Nephron (organoid): Measurements from ENCODE around the gene USP36.
"Not testable (repeated sequence)": the region's sequence is repeated elsewhere in the genome, so short reads cannot be mapped to it uniquely, and the experiment has no call there.

ENCODE experiments used
- H3K27ac Mint-ChIP-seq, 3 experiments: 2 replicates each; pipeline ENCODE4 v1.8.0; 2020; ENCODE audit warnings: mixed read lengths in 3 of 3, mild to moderate bottlenecking in 2 of 3, moderate library complexity in 1 of 3
- H3K27me3 Mint-ChIP-seq: 2 replicates; pipeline ENCODE4 v1.8.0; 2021; ENCODE audit warnings: low read depth, mild to moderate bottlenecking, moderate library complexity, mixed read lengths
- H3K36me3 Mint-ChIP-seq: 2 replicates; pipeline ENCODE4 v1.8.0; 2020; ENCODE audit warnings: low read depth, mixed read lengths
- H3K4me1 Mint-ChIP-seq: 2 replicates; pipeline ENCODE4 v1.8.0; 2020; ENCODE audit warnings: mixed read lengths
- H3K4me3 Mint-ChIP-seq, 3 experiments: 2 replicates each; pipeline ENCODE4 v1.8.0; 2020; ENCODE audit warnings: mild to moderate bottlenecking in 3 of 3, mixed read lengths in 3 of 3, moderate library complexity in 2 of 3
- H3K9me3 Mint-ChIP-seq: 2 replicates; pipeline ENCODE4 v1.8.0; 2020; ENCODE audit warnings: mixed read lengths
- TF ChIP-seq, protein P1 (sequence below), 3 experiments: fragments of 200-600 bp; sonication (generic); IDR thresholded peaks; one replicate each; pipeline ENCODE4 v1.5.0; 2021; ENCODE audit warnings: antibody characterized with exemption in 3 of 3; ENCODE audit not compliant: unreplicated experiment in 3 of 3

Gene USP36

GRCh38 chr17:78761789-78762406, 78.7 kb downstream of the USP36 start:
- H3K36me3 Mint-ChIP-seq, result no peaks in the 10 kb centered on the region
- no peak overlapping the region for H3K27ac Mint-ChIP-seq
- peaks cover 2% of the 10 kb centered on the region for H3K9me3 Mint-ChIP-seq
- H3K27me3 Mint-ChIP-seq, result no peaks in the 10 kb centered on the region
- peaks cover 32% of the 10 kb centered on the region for H3K4me1 Mint-ChIP-seq
- TF ChIP-seq, protein P1, sequence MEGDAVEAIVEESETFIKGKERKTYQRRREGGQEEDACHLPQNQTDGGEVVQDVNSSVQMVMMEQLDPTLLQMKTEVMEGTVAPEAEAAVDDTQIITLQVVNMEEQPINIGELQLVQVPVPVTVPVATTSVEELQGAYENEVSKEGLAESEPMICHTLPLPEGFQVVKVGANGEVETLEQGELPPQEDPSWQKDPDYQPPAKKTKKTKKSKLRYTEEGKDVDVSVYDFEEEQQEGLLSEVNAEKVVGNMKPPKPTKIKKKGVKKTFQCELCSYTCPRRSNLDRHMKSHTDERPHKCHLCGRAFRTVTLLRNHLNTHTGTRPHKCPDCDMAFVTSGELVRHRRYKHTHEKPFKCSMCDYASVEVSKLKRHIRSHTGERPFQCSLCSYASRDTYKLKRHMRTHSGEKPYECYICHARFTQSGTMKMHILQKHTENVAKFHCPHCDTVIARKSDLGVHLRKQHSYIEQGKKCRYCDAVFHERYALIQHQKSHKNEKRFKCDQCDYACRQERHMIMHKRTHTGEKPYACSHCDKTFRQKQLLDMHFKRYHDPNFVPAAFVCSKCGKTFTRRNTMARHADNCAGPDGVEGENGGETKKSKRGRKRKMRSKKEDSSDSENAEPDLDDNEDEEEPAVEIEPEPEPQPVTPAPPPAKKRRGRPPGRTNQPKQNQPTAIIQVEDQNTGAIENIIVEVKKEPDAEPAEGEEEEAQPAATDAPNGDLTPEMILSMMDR (IDR thresholded peaks at IDR 0.05; ENCODE audit: unreplicated experiment in 3 of 3), result no peak
- H3K4me3 Mint-ChIP-seq, result no peak overlapping the region

- H3K27ac Mint-ChIP-seq, result peak overlapping the region in 1 of 3 experiments; percentile 27
- no peaks in the 10 kb centered on the region for H3K27me3 Mint-ChIP-seq
- TF ChIP-seq, protein P1 (IDR thresholded peaks at IDR 0.05; ENCODE audit: unreplicated experiment in 3 of 3), result no peak
- H3K4me1 Mint-ChIP-seq, result peaks cover 36% of the 10 kb centered on the region
- H3K4me3 Mint-ChIP-seq, result no peak overlapping the region
- no peaks in the 10 kb centered on the region for H3K36me3 Mint-ChIP-seq
- H3K9me3 Mint-ChIP-seq, result peaks cover 2% of the 10 kb centered on the region
These were observed 80.7 kb downstream of the USP36 start for GRCh38 chr17:78759969-78760352.

DNA sequence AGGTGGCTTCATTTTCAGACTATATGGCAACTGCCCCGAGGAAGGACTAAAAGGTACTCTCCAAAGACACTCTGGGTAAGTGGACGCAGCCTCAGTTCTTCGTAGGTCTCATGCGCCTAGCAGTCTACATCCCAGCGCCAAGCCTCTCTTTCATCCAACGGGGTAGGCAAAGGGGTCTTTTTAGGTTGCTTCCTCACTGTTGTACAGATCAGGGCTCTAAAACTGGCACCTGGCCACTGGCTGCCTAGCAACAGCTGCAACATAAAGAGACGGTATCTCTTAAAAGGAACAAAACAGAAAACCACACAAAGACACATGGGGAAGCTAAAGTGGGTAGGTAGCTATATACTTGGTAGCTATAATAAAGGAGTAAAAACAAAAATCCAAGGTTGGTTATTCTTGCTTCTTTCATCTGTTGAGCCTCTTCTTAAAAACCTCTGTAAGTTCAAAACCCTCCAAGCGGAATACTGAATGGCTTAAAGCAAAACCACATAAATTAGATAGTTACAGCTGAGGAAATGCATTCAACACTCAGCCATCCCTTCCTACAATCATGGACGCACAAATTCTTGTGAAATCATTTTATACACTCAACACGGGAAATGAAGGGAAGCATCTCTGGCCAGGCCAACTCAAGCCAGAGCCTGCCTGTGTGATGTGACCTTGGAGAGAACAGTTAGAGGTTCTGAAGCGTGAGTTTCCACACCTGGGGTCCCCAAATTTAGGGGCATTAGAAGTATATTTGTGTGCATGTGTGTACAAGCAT, 81.2 kb downstream of the USP36 start:
- Mint-ChIP-seq H3K27ac (peak overlapping the region; percentile 17 to 38 (median 27)), H3K27me3 (no peaks in the 10 kb centered on the region), H3K9me3 (peaks cover 2% of the 10 kb centered on the region), H3K36me3 (no peaks in the 10 kb centered on the region), H3K4me3 (no peak overlapping the region), H3K4me1 (peaks cover 30% of the 10 kb centered on the region)
- TF ChIP-seq, protein P1 (IDR thresholded peaks at IDR 0.05; ENCODE audit: unreplicated experiment in 3 of 3), result no peak

DNA sequence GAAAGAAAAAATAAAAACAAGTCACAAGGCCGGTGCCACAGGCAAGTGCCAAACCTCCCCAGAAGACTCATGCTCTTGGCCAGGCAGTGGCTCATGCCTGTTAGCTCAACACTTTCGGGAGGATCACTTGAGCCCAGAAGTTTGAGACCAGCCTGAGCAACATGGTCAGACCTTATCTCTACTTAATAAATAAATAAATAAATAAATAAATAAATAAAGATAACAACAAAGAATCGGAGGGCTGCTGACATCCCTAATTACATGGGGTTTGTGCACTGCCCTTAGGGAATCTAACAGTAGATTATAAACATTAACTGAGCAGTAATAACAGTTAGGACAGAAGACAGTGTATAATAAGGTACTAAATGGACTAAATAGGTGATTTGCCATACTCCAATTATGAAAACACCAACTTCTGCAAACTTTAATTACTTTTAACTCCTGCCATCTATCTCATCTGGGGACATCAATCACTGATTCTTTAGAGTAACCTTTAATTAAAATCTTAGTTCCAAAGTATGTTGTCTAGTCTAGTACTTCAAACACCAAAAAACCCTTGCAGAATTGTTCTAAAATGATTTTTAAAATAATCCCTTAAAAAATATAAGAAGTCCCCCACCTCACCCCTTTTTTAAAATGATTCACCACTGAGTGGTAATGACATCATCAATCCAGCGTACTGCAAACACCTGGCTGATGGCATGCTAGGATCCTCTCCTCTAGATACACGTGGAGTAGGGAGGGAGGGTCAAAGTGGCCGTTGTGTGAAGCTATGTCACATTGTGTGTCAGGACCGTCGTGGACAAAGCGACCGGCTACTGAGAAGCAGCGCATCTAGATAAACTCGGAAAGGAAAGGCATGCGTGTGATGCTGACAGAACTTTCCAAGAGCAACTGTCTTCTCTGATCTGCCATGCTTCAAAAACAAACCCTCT, 87.0 kb downstream of the USP36 start:
- TF ChIP-seq, protein P1 (IDR thresholded peaks at IDR 0.05; ENCODE audit: unreplicated experiment in 3 of 3), result no peak
- Mint-ChIP-seq H3K4me1 (peaks cover 9% of the 10 kb centered on the region), H3K36me3 (no peaks in the 10 kb centered on the region), H3K27ac (no peak overlapping the region), H3K27me3 (no peaks in the 10 kb centered on the region), H3K4me3 (no peak overlapping the region), H3K9me3 (no peaks in the 10 kb centered on the region)

DNA sequence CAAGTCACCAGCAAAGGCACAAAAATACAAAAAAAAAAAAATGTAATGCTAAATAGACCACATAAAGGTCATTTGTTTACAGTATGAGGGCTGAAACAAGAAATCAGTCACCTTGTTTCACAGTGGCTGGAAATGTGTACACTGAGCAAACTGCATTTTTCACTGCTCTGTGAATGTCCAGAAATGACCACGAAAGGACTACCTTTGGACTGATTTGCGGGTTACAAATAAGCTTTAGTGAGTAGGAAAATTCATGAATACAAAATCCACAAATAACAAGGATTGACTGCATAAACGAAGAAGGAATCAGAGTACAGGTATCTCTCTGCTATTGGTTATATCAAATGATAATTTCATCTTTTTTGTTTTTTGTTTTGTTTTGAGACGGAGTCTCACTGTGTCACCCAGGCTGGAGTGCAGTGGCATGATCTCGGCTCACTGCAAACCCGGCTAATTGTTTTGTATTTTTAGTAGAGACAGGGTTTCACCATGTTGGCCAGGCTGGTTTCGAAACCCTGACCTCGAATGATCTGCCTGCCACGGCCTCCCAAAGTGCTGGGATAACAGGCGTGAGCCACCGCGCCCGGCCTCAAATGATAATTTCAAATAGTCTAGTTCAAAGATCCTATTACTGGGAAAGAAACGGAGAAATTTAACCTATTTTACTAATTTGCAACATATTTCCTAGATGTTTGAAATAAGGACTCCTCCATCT, 89.0 kb downstream of the USP36 start:
- H3K4me3 Mint-ChIP-seq, result no peak overlapping the region
- H3K4me1 Mint-ChIP-seq, result peaks cover 22% of the 10 kb centered on the region
- H3K27me3 Mint-ChIP-seq, result peaks cover 3% of the 10 kb centered on the region
- H3K9me3 Mint-ChIP-seq, result no peaks in the 10 kb centered on the region
- no peak overlapping the region for H3K27ac Mint-ChIP-seq
- TF ChIP-seq, protein P1 (IDR thresholded peaks at IDR 0.05; ENCODE audit: unreplicated experiment in 3 of 3), result no peak
- H3K36me3 Mint-ChIP-seq, result no peaks in the 10 kb centered on the region

DNA sequence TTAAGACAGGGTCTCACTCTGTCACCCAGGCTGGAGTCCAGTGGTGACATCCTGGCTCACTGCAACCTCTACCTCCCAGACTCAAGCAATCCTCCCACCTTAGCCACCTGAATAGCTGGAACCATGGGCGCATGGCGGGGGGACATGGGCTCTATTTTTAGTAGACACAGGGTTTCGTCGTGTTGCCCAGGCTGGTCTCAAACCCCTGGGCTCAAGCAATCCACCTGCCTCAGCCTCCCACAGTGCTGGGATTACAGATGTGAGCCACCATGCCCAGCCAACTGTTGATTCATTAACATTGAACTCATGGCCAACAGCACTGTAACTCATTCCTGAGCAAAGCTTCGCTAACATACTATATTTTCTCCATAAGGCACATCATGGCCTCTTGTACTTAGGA, 89.6 kb downstream of the USP36 start:
- H3K27me3 Mint-ChIP-seq, result not testable (repeated sequence)

More for the DNA sequence above, 89.6 kb downstream of the USP36 start:
- not testable (repeated sequence) for H3K27ac Mint-ChIP-seq, H3K9me3 Mint-ChIP-seq, H3K36me3 Mint-ChIP-seq, H3K4me3 Mint-ChIP-seq
- H3K4me1 Mint-ChIP-seq, result peaks cover 19% of the 10 kb centered on the region
